LNCAP (cell line): ENCODE data around the gene VPS25.

ENCODE experiments used
- TF ChIP-seq, protein P1 (sequence below): fragments of 450-650 bp; IDR thresholded peaks from 2 replicates; pipeline ENCODE4 v1.5.1; 2017; ENCODE audit warnings: mild to moderate bottlenecking

Gene VPS25

DNA sequence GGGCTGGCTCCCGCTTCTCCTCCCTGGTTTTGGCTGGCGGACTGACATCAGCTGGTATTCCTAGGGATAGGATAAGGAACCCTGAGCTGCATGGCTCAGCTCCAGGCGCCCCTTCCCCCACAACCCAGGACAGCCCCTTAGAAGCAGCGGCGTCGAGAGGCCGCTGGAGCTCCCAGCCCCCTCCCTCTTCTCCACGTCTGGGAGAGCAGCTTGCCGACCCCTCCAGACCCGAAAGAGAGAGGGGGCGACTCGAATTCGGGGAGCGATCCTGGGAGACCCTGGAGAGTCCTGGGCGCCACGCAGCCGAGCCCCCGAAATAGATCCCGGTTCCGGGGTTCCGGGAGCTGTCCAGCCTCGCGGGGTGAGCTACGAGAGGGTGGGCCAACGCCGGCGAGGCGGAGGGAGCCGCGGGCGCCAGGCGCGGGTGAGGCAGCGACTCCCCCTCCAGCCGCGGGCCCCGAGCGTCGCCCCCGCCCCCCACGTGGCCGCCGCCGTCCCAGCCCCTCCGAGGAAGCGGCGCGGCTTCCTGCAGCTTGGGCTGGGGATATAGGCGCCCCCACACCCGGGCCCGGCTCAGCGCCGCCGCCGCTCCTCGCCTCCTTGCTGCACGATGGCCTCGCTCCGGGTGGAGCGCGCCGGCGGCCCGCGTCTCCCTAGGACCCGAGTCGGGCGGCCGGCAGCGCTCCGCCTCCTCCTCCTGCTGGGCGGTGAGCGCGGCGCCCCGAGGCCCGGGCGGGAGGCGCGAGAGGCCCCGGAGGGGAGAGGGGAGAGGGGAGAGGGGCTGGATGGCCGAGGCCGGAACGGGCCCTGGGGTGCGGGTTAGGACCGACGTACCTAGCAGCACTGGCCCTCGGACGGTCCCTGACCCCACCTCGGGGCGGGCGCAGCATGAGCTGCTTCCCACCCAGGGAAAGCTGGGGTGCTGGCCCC, 12.3 kb upstream of the VPS25 start, which contains the start of gene RAMP2:
RAMP2 (plus strand) TSS at position 576 of the 930 bp plus-strand sequence; CDS start at position 611, 35 bp downstream.
- TF ChIP-seq, protein P1, sequence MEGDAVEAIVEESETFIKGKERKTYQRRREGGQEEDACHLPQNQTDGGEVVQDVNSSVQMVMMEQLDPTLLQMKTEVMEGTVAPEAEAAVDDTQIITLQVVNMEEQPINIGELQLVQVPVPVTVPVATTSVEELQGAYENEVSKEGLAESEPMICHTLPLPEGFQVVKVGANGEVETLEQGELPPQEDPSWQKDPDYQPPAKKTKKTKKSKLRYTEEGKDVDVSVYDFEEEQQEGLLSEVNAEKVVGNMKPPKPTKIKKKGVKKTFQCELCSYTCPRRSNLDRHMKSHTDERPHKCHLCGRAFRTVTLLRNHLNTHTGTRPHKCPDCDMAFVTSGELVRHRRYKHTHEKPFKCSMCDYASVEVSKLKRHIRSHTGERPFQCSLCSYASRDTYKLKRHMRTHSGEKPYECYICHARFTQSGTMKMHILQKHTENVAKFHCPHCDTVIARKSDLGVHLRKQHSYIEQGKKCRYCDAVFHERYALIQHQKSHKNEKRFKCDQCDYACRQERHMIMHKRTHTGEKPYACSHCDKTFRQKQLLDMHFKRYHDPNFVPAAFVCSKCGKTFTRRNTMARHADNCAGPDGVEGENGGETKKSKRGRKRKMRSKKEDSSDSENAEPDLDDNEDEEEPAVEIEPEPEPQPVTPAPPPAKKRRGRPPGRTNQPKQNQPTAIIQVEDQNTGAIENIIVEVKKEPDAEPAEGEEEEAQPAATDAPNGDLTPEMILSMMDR: no peak

DNA sequence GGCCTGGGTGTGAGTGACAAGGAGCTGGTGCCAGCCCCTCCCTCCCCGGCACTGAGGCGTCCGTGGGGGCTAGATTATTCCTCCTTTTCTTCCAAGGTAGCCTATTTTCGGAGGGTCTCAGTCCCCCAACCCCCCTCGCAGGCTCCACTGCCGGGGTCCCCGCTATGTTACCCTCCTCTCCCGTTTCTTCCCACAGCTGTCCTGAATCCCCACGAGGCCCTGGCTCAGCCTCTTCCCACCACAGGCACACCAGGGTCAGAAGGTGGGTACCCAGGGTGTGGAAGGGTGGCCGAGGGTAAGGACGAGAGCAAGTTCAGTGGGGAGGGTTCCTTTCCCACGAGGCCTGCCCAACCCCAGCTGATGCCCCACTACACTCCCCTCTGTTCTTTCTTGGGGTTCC, 11.6 kb upstream of the VPS25 start:
- TF ChIP-seq, protein P1: no peak

DNA sequence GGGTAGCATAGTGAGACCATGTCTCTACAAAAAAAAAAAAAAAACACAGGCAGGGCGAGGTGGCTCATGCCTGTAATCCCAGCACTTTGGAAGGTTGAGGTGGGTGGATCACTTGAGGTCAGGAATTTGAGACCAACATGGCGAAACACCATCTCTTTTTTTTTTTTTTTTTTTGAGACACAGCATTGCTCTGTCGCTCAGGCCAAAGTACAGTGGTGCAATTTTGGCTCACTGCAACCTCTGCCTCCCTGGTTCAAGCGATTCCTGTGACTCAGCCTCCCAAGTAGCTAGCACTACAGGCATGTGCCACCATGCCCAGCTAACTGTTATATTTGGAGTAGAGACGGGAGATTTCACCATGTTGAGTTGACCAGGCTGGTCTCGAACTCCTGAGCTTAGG, 7.1 kb upstream of the VPS25 start:
- TF ChIP-seq, protein P1: no peak

DNA sequence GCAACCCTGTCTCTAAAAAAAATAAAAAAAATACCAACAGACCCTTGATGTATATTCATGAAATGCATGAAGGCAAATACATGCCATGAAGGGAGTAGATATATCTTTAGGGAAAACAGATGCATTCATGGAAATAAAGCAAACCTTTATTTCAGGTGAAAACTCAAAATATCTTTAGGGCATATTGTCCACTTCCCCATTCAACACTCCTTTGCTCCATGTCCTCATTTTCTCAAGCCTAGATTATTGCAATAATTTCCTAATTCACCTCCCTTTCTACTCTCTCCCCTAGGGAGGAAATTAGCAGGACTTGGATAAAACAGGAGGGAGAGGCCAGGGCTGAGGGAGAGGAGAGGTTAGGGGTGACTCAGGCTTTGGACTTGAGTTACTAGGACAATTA, 5.7 kb upstream of the VPS25 start:
- TF ChIP-seq, protein P1: no peak

DNA sequence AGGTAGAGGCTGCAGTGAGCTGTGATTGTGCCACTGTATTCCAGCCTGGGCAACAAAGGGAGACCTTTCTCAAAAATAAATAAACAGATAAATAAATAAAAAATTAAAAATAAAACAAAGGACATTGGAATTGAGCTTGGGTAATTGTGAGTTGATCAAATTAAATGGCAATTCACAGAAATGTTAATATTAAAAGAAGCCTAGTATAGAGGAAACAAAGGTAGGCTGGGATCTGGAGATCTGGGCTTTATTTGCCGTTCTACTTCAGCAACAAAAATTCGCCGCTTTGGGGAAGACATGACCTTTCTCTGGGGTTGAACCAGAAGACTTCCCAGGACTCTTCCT, 332 bp upstream of the VPS25 start:
- TF ChIP-seq, protein P1: no peak

DNA sequence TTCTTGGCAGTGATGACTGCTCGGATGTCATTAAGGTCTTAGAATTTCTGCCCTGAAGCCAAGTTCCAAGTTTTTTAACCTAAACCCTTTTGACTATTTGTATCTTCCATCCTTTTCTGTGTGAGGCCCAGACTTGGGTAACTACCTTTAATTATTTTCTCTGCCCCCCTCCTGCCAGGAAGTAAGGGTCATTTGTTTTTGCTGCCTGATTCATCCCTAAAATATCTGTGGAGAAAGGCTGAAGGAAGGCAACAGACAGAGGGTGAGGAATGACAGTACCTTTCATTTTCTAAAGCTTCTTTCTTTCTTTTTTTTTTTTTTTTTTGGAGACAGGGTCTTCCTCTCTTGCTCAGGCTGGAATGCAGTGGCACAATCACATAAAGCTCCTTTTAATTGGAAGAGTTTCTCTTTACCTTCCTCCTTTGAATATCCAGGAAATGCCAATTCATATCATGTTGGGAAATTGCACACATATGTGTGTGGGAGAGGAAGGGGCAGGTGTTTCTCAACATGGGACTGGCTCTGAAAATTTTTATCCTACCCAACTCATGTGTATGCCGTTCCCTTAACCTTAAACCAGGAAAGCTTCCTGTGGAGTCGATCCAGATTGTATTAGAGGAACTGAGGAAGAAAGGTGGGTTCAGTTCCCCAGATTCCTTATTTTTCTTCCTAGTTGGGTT, 957 bp downstream of the VPS25 start:
- TF ChIP-seq, protein P1: no peak

DNA sequence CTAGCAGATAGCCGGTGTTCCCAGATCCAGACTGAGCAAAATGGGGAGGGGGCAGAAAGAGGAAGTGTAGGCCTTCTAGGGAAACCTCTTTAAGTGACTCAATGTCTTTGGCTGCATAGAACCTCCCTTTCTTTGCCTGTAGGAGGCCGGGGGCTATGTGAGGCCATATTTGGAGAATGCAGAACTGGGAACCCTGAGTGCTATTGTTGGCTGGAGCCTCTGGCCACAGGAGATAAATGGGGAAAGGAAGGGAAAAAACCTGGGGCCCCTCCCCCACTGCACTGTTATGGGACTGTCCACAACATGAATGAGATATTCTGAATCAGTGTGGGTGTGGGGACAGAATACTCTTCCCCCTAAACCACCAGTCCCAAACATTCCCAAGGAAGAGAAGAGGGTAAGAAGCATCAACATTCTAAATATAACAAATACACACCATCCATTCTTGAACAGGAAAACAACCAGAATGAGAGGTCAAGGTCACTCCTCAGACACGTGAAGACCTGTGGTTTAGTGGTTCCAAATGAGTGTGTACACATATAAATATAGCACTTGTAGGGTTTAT, 2.4 kb downstream of the VPS25 start:
- TF ChIP-seq, protein P1: no peak
